HCT116 (cell line): ENCODE measurements around the gene DACT3.

ENCODE experiments used
- CTCF ChIP-seq, 3 experiments: fragments of 200-600 bp in 1 of 3; sonication (generic) in 1 of 3; IDR thresholded peaks in 2 of 3; conservative IDR thresholded peaks in 1 of 3; 2 replicates each; pipeline ENCODE4 v1.5.1; 2012 to 2017; ENCODE audit warnings: low read depth in 2 of 3, low read length in 2 of 3, antibody characterized with exemption in 1 of 3, borderline replicate concordance in 1 of 3, control low read depth in 1 of 3, mild to moderate bottlenecking in 1 of 3, mixed read lengths in 1 of 3, mixed run types in 1 of 3, moderate library complexity in 1 of 3; ENCODE audit not compliant: insufficient read depth in 1 of 3
- EZH2 ChIP-seq: fragments of 200-600 bp; sonication (generic); IDR thresholded peaks from 2 replicates; pipeline ENCODE4 v1.6.1; 2017; ENCODE audit warnings: antibody characterized with exemption, mixed run types
- POLR2A ChIP-seq: IDR thresholded peaks from 2 replicates; pipeline ENCODE4 v1.7.0; 2011; ENCODE audit warnings: borderline replicate concordance; ENCODE audit not compliant: insufficient read depth, insufficient read length; ENCODE audit errors: extremely low read depth
- POLR2AphosphoS5 ChIP-seq: IDR thresholded peaks from 2 replicates; pipeline ENCODE4 v1.6.1; 2011; ENCODE audit warnings: mild to moderate bottlenecking, low read depth, low read length, moderate library complexity
- SIN3A ChIP-seq: IDR thresholded peaks from 2 replicates; pipeline ENCODE4 v1.6.1; 2012; ENCODE audit warnings: low read depth
- SRF ChIP-seq: IDR thresholded peaks from 2 replicates; pipeline ENCODE4 v1.6.1; 2012; ENCODE audit warnings: low read depth
- TCF7L2 ChIP-seq: IDR thresholded peaks from 2 replicates; pipeline ENCODE4 v1.7.0; 2011; ENCODE audit warnings: borderline replicate concordance, inconsistent platforms; ENCODE audit not compliant: insufficient read depth, insufficient read length; ENCODE audit errors: extremely low read depth
- ZFX ChIP-seq: fragments of 450-650 bp; IDR thresholded peaks from 2 replicates; pipeline ENCODE4 v1.6.1; 2017
- TF ChIP-seq, protein P1 (sequence below): IDR thresholded peaks from 2 replicates; pipeline ENCODE4 v1.6.1; 2012; ENCODE audit warnings: low read depth

DNA sequence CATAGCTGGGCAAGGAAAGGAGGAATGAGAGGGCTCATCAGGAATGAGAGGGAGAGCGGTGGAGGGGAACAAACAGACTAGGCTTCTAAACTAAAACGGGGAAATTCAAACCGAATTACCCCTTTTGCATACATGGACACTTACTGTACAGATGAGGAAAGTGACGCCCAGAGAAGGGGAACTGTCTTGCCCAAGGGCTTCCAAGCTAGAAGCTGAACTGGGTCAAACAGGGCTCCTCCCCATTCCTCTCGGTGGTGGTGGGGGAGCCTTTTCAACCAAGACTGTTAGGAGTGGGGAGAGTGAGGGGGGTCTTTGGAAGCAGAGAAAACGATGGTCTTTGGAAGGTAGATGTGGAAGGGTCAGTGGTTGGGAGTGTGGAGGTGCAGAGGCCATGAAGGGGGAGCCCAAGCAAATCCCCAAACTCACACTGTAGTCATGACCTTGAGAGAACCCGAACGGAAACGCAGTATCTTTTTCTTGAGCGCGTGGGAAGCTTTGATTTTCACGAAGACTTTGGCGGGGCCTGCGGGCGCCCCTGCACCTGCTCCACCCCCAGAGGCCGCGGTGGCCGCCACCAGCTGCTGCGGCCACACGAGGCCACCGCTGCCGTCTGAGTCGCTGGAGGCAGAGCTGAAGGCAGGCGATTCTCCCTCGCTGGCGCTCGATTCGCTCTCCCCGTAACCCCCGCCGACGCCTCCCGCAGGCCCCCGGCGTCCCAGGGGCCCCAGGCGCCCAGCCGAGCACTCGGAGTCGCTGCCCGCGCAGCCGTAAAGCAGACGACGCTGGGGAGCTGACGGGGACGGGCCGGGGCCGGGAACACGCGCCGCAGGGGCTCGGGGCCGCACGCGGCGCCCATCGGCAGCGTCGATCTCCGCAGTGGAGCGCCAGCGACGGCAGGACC is 12.7 kb downstream of the DACT3 start:
- TF ChIP-seq CTCF (IDR thresholded peaks at IDR 0.05 in 2 of 3, conservative IDR thresholded peaks at IDR 0.05 in 1 of 3; ENCODE audit: borderline replicate concordance in 1 of 3, insufficient read depth in 1 of 3, low read depth in 2 of 3, low read length in 2 of 3) (no peak), POLR2AphosphoS5 (no peak), SRF (no peak), TCF7L2 (no peak), POLR2A (no peak), ZFX (no peak), SIN3A (no peak), EZH2 (no peak)
- TF ChIP-seq, protein P1, sequence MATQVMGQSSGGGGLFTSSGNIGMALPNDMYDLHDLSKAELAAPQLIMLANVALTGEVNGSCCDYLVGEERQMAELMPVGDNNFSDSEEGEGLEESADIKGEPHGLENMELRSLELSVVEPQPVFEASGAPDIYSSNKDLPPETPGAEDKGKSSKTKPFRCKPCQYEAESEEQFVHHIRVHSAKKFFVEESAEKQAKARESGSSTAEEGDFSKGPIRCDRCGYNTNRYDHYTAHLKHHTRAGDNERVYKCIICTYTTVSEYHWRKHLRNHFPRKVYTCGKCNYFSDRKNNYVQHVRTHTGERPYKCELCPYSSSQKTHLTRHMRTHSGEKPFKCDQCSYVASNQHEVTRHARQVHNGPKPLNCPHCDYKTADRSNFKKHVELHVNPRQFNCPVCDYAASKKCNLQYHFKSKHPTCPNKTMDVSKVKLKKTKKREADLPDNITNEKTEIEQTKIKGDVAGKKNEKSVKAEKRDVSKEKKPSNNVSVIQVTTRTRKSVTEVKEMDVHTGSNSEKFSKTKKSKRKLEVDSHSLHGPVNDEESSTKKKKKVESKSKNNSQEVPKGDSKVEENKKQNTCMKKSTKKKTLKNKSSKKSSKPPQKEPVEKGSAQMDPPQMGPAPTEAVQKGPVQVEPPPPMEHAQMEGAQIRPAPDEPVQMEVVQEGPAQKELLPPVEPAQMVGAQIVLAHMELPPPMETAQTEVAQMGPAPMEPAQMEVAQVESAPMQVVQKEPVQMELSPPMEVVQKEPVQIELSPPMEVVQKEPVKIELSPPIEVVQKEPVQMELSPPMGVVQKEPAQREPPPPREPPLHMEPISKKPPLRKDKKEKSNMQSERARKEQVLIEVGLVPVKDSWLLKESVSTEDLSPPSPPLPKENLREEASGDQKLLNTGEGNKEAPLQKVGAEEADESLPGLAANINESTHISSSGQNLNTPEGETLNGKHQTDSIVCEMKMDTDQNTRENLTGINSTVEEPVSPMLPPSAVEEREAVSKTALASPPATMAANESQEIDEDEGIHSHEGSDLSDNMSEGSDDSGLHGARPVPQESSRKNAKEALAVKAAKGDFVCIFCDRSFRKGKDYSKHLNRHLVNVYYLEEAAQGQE, result no peak
